ENCODE data around the gene IWS1. TPM values are rescaled to one million over a fixed set of nuclear protein-coding genes. Genes with fewer than 3 reads are reported as not detected.
A peak's percentile ranks its signal among the peaks of the same experiment; 100 is the strongest.

Gene IWS1
- total and polyA plus RNA-seq, 2 experiments from 2014 or later, result 45.9 to 47.8 TPM

- H3K27ac ChIP-seq, result no peak overlapping the region
- no peak for DNase-seq (ENCODE audit: low spot score)
- H3K9me3 ChIP-seq (ENCODE audit: low read depth), result no peaks in the 10 kb centered on the region
- H3K4me2 ChIP-seq, result peak overlapping the region; percentile 82
- H4K20me1 ChIP-seq (ENCODE audit: insufficient read depth, poor library complexity, severe bottlenecking), result peaks cover 6% of the 10 kb centered on the region
- no peaks in the 10 kb centered on the region for H3K9me2 ChIP-seq (replicated peaks; ENCODE audit: insufficient read depth)
- H3K4me1 ChIP-seq (ENCODE audit: insufficient read depth), result peaks cover 12% of the 10 kb centered on the region
- H3K36me3 ChIP-seq (replicated peaks; ENCODE audit: insufficient read depth, low read depth), result no peaks in the 10 kb centered on the region
- peaks cover 77% of the 10 kb centered on the region for H3K79me2 ChIP-seq
- no peak overlapping the region for H2AFZ ChIP-seq
- no peaks in the 10 kb centered on the region for H3K27me3 ChIP-seq
- 88% methylated on average over 8 of the region's 8 CpGs for WGBS (ENCODE audit: low lambda C conversion rate, missing lambda C conversion rate)
- TF ChIP-seq EZH2 (IDR thresholded peaks at IDR 0.05; ENCODE audit: borderline replicate concordance) (no peak), CTCF (IDR thresholded peaks at IDR 0.05; ENCODE audit: poor library complexity) (no peak), EZH2phosphoT487 (IDR thresholded peaks at IDR 0.05; ENCODE audit: low read depth, severe bottlenecking, unreplicated experiment) (no peak)
- no peak overlapping the region for H3K4me3 ChIP-seq
These were observed 2.9 kb downstream of the IWS1 start for GRCh38 chr2:127523269-127523939.

DNA sequence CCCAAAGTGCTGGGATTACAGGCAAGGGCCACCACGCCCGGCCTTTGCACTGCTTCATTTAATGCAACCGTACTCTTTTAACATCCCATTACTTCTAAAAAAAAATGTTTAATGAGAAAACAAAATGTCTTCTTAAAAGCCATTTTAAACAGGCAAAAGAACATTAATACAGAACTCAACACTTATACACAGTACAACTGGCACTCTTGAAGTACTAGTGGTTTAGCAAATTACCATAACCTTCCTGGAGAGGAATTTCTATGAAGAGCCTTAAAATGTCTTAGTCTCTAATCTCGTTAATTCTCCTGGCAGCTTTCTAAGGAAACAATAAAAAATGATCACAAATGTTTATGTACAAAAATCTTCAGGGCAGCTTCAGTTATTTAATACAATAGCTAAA lies 5.9 kb downstream of the IWS1 start:
- H3K4me1 ChIP-seq (ENCODE audit: insufficient read depth), result peaks cover 12% of the 10 kb centered on the region
- no peaks in the 10 kb centered on the region for H3K9me2 ChIP-seq (replicated peaks; ENCODE audit: insufficient read depth)
- H4K20me1 ChIP-seq (ENCODE audit: insufficient read depth, poor library complexity, severe bottlenecking), result peaks cover 18% of the 10 kb centered on the region
- no peak overlapping the region for H2AFZ ChIP-seq
- TF ChIP-seq EZH2phosphoT487 (IDR thresholded peaks at IDR 0.05; ENCODE audit: low read depth, severe bottlenecking, unreplicated experiment) (no peak), EZH2 (IDR thresholded peaks at IDR 0.05; ENCODE audit: borderline replicate concordance) (no peak), CTCF (IDR thresholded peaks at IDR 0.05; ENCODE audit: poor library complexity) (no peak)
- H3K9me3 ChIP-seq (ENCODE audit: low read depth), result no peaks in the 10 kb centered on the region
- no peaks in the 10 kb centered on the region for H3K36me3 ChIP-seq (replicated peaks; ENCODE audit: insufficient read depth, low read depth)
- no peaks in the 10 kb centered on the region for H3K27me3 ChIP-seq
- no peak for DNase-seq (ENCODE audit: low spot score)
- no peak overlapping the region for H3K4me2 ChIP-seq
- no peak overlapping the region for H3K4me3 ChIP-seq
- WGBS (ENCODE audit: low lambda C conversion rate, missing lambda C conversion rate), result 98% methylated on average over 4 of the region's 4 CpGs
- no peak overlapping the region for H3K27ac ChIP-seq
- H3K79me2 ChIP-seq, result peaks cover 100% of the 10 kb centered on the region

- Histone ChIP-seq H3K9me2 (replicated peaks; ENCODE audit: insufficient read depth) (no peaks in the 10 kb centered on the region), H3K36me3 (replicated peaks; ENCODE audit: insufficient read depth, low read depth) (no peaks in the 10 kb centered on the region), H4K20me1 (ENCODE audit: insufficient read depth, poor library complexity, severe bottlenecking) (peaks cover 31% of the 10 kb centered on the region), H3K27me3 (no peaks in the 10 kb centered on the region), H3K4me2 (no peak overlapping the region), H3K9me3 (ENCODE audit: low read depth) (no peaks in the 10 kb centered on the region), H3K79me2 (peaks cover 100% of the 10 kb centered on the region), H3K4me3 (no peak overlapping the region), H3K27ac (no peak overlapping the region), H3K4me1 (ENCODE audit: insufficient read depth) (no peaks in the 10 kb centered on the region), H2AFZ (no peak overlapping the region)
- DNase-seq (ENCODE audit: low spot score), result no peak
- TF ChIP-seq EZH2phosphoT487 (IDR thresholded peaks at IDR 0.05; ENCODE audit: low read depth, severe bottlenecking, unreplicated experiment), result no peak
- no peak for TF ChIP-seq EZH2 (IDR thresholded peaks at IDR 0.05; ENCODE audit: borderline replicate concordance)
- no peak for TF ChIP-seq CTCF (IDR thresholded peaks at IDR 0.05; ENCODE audit: poor library complexity)
- 90% methylated on average over 2 of the region's 2 CpGs for WGBS (ENCODE audit: low lambda C conversion rate, missing lambda C conversion rate)
These were observed 8.8 kb downstream of the IWS1 start for GRCh38 chr2:127517465-127517864.
